HepG2 (cell line): ENCODE measurements around the gene MYO3A.

ENCODE experiments used
- AKAP8 ChIP-seq: sonication (generic); formaldehyde crosslinking; IDR thresholded peaks from 2 replicates; pipeline ENCODE4 v1.5.1; 2020; ENCODE audit warnings: mild to moderate bottlenecking, missing genetic modification reagents
- CBX5 ChIP-seq: sonication (generic); formaldehyde crosslinking; IDR thresholded peaks from 2 replicates; pipeline ENCODE4 v1.4.0; 2020; ENCODE audit warnings: missing genetic modification reagents, borderline replicate concordance
- CC2D1A ChIP-seq: sonication (generic); formaldehyde crosslinking; IDR thresholded peaks from 2 replicates; pipeline ENCODE4 v1.8.1; 2023; ENCODE audit warnings: mild to moderate bottlenecking, missing genetic modification reagents
- CENPBD1 ChIP-seq: sonication (generic); formaldehyde crosslinking; IDR thresholded peaks from 2 replicates; pipeline ENCODE4 v1.8.0; 2022; ENCODE audit warnings: missing genetic modification reagents, low read depth, mild to moderate bottlenecking, borderline replicate concordance
- CHD4 ChIP-seq: fragments of 200-600 bp; sonication (generic); IDR thresholded peaks from 2 replicates; pipeline ENCODE4 v1.7.0; 2017; ENCODE audit warnings: mild to moderate bottlenecking, low read length, borderline replicate concordance
- EZH2 ChIP-seq: conservative IDR thresholded peaks from 2 replicates; pipeline ENCODE4 v1.6.1; 2012; ENCODE audit warnings: mild to moderate bottlenecking, low read depth, low read length, moderate library complexity
- NR1H2 ChIP-seq: sonication (generic); formaldehyde crosslinking; IDR thresholded peaks from 2 replicates; pipeline ENCODE4 v1.8.1; 2022; ENCODE audit warnings: low read depth, missing genetic modification reagents, borderline replicate concordance
- POLR2A ChIP-seq, 2 experiments: IDR thresholded peaks; 2 replicates each; pipeline ENCODE4 v1.6.1; 2011; ENCODE audit warnings: low read depth in 2 of 2, low read length in 2 of 2, mild to moderate bottlenecking in 1 of 2, moderate library complexity in 1 of 2; ENCODE audit not compliant: insufficient read depth in 1 of 2
- RARG ChIP-seq: sonication (generic); formaldehyde crosslinking; IDR thresholded peaks from 2 replicates; pipeline ENCODE4 v1.4.0; 2020; ENCODE audit warnings: low read depth, mild to moderate bottlenecking, missing genetic modification reagents
- TBP ChIP-seq: sonication (generic); formaldehyde crosslinking; IDR thresholded peaks from 2 replicates; pipeline ENCODE4 v1.5.0; 2020; ENCODE audit warnings: missing genetic modification reagents
- ZNF572 ChIP-seq: sonication (generic); formaldehyde crosslinking; IDR thresholded peaks from 2 replicates; pipeline ENCODE4 v1.5.1; 2020; ENCODE audit warnings: mild to moderate bottlenecking, missing genetic modification reagents
- ZSCAN5A ChIP-seq: sonication (generic); formaldehyde crosslinking; IDR thresholded peaks from 2 replicates; pipeline ENCODE4 v1.8.0; 2022; ENCODE audit warnings: mild to moderate bottlenecking, missing genetic modification reagents, borderline replicate concordance

GRCh38 chr10:26022831-26023230 is 88.8 kb downstream of the MYO3A start:
- TF ChIP-seq CC2D1A (CRISPR knock-in tag) (no peak), TBP (no peak), POLR2A (IDR thresholded peaks at IDR 0.05; ENCODE audit: insufficient read depth in 1 of 2, low read depth in 2 of 2, low read length in 2 of 2) (no peak), CHD4 (no peak), ZNF572 (CRISPR knock-in tag) (no peak), AKAP8 (no peak), EZH2 (no peak), ZSCAN5A (CRISPR knock-in tag) (no peak), RARG (no peak), CENPBD1 (CRISPR knock-in tag) (no peak), NR1H2 (CRISPR knock-in tag) (no peak), CBX5 (CRISPR knock-in tag) (no peak)
